GM18502 (cell line): ENCODE results near the gene CDIPT.

ENCODE experiments used
- ATAC-seq: cut with Tn5 transposase; IDR thresholded peaks from one replicate; pipeline ENCODE4 v1.9.1; 2021; ENCODE audit warnings: mild to moderate bottlenecking; ENCODE audit not compliant: unreplicated experiment, poor library complexity

Gene CDIPT

DNA sequence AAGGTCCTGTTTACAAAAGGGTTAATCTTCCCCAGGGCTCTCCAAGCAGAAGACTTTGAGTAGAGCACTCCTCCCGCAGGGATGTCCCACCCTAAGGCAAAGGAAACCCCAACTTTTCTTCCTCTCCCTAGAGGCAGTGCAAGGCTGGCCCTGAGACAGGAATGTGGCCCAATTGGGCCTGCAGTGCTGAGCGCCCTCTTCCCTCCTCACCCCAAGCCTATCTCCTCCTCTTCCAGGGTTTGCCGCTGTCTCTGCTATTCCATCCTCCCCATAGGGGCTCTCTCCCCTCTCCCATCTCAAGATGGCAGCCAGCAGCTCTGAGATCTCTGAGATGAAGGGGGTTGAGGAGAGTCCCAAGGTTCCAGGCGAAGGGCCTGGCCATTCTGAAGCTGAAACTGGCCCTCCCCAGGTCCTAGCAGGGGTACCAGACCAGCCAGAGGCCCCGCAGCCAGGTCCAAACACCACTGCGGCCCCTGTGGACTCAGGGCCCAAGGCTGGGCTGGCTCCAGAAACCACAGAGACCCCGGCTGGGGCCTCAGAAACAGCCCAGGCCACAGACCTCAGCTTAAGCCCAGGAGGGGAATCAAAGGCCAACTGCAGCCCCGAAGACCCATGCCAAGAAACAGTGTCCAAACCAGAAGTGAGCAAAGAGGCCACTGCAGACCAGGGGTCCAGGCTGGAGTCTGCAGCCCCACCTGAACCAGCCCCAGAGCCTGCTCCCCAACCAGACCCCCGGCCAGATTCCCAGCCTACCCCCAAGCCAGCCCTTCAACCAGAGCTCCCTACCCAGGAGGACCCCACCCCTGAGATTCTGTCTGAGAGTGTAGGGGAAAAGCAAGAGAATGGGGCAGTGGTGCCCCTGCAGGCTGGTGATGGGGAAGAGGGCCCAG, 50.0 kb downstream of the CDIPT start:
- ATAC-seq = no peak

DNA sequence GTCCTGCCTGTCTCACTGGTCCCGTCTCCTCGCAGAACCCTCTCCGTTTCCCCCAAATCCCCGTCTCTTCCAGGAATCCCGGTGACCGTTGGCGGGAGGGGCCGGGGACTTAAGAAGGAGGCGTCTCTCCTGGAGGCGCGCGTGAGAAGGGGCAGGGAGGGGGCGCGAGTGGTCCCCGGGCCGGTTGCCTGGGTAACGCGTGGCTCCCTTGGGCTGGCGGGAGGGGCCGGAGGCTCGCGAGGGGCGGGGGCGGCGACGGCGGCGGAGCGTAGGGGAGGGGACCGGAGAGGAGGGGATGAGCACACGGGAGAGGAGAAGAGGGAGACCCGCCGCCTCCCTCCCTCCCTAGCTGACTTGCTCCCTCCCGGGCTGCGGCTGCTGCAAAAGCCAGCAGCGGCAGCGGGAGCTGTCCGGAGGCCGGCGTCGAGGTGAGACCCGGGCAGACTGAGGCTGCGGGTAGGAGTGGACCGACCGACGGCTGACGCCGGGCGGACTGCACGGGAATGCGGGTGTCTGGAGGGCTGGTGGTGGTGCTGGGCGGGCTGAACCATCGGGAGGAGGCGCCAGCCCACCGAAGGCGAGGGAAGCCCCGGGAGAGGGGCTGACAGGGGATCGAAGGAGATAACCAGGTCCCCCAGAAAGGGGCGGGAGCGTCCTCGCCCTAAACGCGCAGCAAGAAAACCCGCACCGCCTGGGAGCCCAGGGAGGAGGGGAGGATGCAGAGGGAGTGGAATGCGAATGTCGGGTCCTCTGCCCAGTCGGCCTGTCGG, 50.9 kb downstream of the CDIPT start, which contains the start of gene PRRT2:
Gene PRRT2 (plus strand): TSS at position 298 of the 770 bp plus-strand sequence. CDS start 862 bp downstream, outside the sequence.
- ATAC-seq = no peak

- peak; percentile 39 for ATAC-seq
Observed at GRCh38 chr16:29811170-29811895, 51.7 kb downstream of the CDIPT start.

DNA sequence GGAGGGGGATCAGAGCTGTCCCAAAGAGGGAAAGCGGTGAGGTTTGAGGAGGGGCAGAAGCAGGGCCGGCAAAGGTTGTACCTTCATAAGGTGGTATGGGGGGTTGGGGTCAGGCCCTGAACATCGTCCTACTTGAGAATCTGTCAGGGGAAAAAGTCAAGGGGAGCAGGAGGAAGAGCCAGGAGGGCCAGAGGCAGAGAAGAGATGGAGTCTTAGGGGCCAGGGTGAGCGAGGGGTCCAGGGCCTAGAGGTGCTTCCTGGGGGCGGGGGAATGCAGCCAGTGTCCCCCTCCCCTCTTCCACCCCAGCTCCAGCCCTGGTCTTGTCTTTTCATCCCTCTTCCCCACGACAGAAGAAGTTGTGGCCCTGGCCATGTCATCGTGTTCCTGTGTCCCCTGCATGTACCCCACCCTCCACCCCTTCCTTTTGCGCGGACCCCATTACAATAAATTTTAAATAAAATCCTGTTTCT, 52.3 kb downstream of the CDIPT start:
- no peak for ATAC-seq

DNA sequence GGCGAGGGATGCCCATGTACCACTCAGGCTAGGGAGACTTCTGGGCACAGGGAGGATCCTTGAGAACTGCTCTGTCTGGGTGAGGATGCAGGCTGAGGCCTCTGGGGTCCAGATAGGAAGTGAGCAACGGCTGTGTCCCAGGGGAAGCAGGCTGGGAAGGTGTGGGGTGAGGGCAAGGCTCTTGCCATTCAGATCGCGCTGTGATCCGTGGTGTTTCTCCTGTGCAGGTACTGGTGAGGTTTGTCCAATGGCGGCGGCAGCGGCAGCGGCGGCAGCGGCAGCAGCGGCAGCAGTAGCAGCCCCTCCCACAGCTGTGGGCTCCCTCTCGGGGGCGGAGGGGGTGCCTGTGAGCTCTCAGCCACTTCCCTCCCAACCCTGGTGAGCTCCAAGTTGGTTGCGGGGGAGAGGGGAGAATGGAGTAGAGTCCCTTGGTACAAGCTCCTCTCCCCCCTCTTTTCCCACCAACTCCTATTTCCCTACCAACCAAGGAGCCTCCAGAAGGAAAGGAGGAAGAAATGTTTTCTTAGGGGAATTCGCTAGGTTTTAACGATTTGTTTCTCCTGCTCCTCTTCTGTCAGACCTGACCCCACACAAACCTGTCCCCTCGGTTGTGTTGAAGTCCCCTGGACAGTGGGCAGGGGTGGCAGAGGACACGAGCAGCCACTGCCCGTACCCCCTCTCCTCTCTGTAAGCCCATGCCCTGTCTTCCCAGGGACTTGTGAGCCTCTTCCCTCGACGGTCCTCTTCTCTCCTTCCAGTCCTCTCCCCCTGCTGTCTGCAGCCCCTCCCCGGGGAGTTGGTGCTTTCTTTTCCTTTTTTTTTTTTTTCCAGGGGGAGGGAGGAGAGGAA, 53.0 kb downstream of the CDIPT start:
- ATAC-seq = no peak

GRCh38 chr16:29809031-29809747, 53.8 kb downstream of the CDIPT start:
- no peak for ATAC-seq
